ENCODE results near the gene GLI3.

DNA sequence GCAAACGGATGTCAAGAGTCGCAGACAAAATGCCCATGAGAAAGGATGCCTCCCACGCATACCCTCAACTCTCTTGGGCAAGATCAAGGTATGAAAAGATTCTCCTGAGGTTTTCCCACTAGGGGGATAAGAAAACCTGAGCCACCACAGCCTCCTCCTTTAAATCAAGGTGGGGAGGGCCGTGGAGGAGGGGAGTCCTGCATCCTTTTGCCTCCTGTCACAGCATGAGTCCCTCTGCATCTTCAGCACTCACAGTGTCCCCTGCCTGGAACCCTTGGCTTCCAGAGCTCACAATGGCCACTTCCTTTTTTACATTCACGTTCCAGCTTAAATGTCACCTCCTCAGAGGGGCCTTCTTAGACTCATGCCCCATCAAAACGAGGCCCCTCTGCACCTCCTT, 207.6 kb downstream of the GLI3 start:
- TF ChIP-seq POLR2AphosphoS5 (IDR thresholded peaks at IDR 0.05): no peak
- TF ChIP-seq, protein P1, sequence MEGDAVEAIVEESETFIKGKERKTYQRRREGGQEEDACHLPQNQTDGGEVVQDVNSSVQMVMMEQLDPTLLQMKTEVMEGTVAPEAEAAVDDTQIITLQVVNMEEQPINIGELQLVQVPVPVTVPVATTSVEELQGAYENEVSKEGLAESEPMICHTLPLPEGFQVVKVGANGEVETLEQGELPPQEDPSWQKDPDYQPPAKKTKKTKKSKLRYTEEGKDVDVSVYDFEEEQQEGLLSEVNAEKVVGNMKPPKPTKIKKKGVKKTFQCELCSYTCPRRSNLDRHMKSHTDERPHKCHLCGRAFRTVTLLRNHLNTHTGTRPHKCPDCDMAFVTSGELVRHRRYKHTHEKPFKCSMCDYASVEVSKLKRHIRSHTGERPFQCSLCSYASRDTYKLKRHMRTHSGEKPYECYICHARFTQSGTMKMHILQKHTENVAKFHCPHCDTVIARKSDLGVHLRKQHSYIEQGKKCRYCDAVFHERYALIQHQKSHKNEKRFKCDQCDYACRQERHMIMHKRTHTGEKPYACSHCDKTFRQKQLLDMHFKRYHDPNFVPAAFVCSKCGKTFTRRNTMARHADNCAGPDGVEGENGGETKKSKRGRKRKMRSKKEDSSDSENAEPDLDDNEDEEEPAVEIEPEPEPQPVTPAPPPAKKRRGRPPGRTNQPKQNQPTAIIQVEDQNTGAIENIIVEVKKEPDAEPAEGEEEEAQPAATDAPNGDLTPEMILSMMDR (IDR thresholded peaks at IDR 0.05): no peak
- no peak for TF ChIP-seq EP300 (IDR thresholded peaks at IDR 0.05)

All from stomach (tissue), 4 donors.